PC-9 (cell line): ENCODE data around the gene SELENOW.

Experiments used
- CTCF ChIP-seq: fragments of 200-600 bp; sonication (generic); conservative IDR thresholded peaks from 2 replicates; pipeline ENCODE4 v1.6.1; 2017; ENCODE audit warnings: mixed run types, antibody characterized with exemption, mild to moderate bottlenecking, moderate library complexity
- EZH2 ChIP-seq: fragments of 200-600 bp; sonication (generic); IDR thresholded peaks from 2 replicates; pipeline ENCODE4 v1.8.0; 2017; ENCODE audit warnings: antibody characterized with exemption, low read depth

- TF ChIP-seq CTCF (peak; percentile 78), EZH2 (no peak)
Observed at GRCh38 chr19:47813304-47813994, 34.9 kb downstream of the SELENOW start.
